Measurements from ENCODE around the gene TPBG. TPM values are rescaled to one million over a fixed set of nuclear protein-coding genes. Genes with fewer than 3 reads are reported as not detected.
"Not testable (repeated sequence)": the region's sequence is repeated elsewhere in the genome, so short reads cannot be mapped to it uniquely, and the experiment has no call there.

TPBG gene
- polyA plus RNA-seq, 3 donors, result 23.0 to 33.3 (median 26.9) TPM

GRCh38 chr6:82372656-82373055 lies 9.0 kb downstream of the TPBG start:
- no peak for DNase-seq (ENCODE audit: low read depth in 3 of 3, low spot score in 2 of 3)

- DNase-seq (ENCODE audit: low read depth in 3 of 3, low spot score in 2 of 3), result no peak
Measured at GRCh38 chr6:82374516-82374915, 10.9 kb downstream of the TPBG start.

GRCh38 chr6:82376636-82377035 lies 13.0 kb downstream of the TPBG start:
- DNase-seq (ENCODE audit: low read depth in 3 of 3, low spot score in 2 of 3), result no peak

- no peak for DNase-seq (ENCODE audit: low read depth in 3 of 3, low spot score in 2 of 3)
Measured at GRCh38 chr6:82380566-82381185, 17.1 kb downstream of the TPBG start.

GRCh38 chr6:82381278-82381677 lies 17.7 kb downstream of the TPBG start:
- DNase-seq (ENCODE audit: low read depth in 3 of 3, low spot score in 2 of 3), result no peak

- DNase-seq (ENCODE audit: low read depth in 3 of 3, low spot score in 2 of 3), result no peak
Measured at GRCh38 chr6:82385102-82385501, 21.5 kb downstream of the TPBG start.

GRCh38 chr6:82385546-82385945 lies 21.9 kb downstream of the TPBG start:
- no peak for DNase-seq (ENCODE audit: low read depth in 3 of 3, low spot score in 2 of 3)

GRCh38 chr6:82385961-82386360 lies 22.3 kb downstream of the TPBG start:
- no peak for DNase-seq (ENCODE audit: low read depth in 3 of 3, low spot score in 2 of 3)

GRCh38 chr6:82394770-82395169 lies 31.2 kb downstream of the TPBG start:
- DNase-seq (ENCODE audit: low read depth in 3 of 3, low spot score in 2 of 3), result not testable (repeated sequence)

GRCh38 chr6:82396964-82397751 lies 33.5 kb downstream of the TPBG start:
- DNase-seq (ENCODE audit: low read depth in 3 of 3, low spot score in 2 of 3), result no peak

- no peak for DNase-seq (ENCODE audit: low read depth in 3 of 3, low spot score in 2 of 3)
Measured at GRCh38 chr6:82397962-82398692, 34.5 kb downstream of the TPBG start.

GRCh38 chr6:82408952-82409431 lies 45.4 kb downstream of the TPBG start:
- no peak for DNase-seq (ENCODE audit: low read depth in 3 of 3, low spot score in 2 of 3)

GRCh38 chr6:82410151-82410648 lies 46.6 kb downstream of the TPBG start:
- no peak for DNase-seq (ENCODE audit: low read depth in 3 of 3, low spot score in 2 of 3)

- DNase-seq (ENCODE audit: low read depth in 3 of 3, low spot score in 2 of 3), result no peak
Measured at GRCh38 chr6:82413868-82414267, 50.3 kb downstream of the TPBG start.

GRCh38 chr6:82415820-82416219 lies 52.2 kb downstream of the TPBG start:
- no peak for DNase-seq (ENCODE audit: low read depth in 3 of 3, low spot score in 2 of 3)

- no peak for DNase-seq (ENCODE audit: low read depth in 3 of 3, low spot score in 2 of 3)
Measured at GRCh38 chr6:82416346-82416745, 52.7 kb downstream of the TPBG start.

Other genes with a start within 250 kb of the TPBG start
- gene IBTK, start 116.1 kb upstream of the TPBG start, polyA plus RNA-seq (ENCODE audit: insufficient read length in 3 of 3), result 10 to 100 TPM; 42.4 to 50.1 (median 49.0) TPM

Measured in right renal cortex interstitium (tissue), 3 donors.